Measurements from ENCODE around the gene EEIG1.

Gene EEIG1

DNA sequence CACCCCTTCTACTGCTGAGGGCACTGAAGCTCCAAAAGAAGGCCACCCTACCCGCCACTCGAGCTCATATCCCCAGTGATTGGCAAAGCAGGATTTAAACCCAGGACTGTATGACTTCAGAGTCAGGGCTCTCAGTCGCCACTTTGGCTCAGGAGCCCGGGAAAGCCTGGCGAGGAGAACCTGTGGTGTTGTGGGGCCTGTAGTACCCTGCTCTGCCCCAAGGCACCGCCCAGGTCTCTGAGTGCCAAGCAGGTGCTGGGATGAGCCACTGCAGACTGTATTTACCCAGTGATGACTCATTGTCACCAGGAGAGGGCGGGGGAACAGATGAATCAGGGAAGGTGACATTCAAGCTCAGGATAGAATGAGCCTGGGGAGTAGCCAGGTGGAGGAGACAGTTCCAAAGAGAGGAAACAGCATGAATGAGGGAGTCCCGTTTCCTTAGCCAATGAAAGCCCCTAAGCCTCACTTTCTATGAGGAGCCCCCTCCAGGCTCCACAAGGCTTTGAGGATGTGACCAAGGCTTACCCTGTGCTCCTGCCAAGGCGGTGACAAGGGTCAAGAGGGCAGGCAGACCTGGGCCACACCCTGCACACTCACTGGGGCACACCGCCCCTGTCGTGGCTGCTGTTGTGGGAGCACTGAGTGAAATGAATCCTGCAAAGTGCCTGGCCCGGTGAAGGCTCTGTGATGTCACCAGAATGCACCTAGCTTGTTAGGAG lies 25.3 kb downstream of the EEIG1 start:
- DNase-seq, result peak; percentile 59

DNA sequence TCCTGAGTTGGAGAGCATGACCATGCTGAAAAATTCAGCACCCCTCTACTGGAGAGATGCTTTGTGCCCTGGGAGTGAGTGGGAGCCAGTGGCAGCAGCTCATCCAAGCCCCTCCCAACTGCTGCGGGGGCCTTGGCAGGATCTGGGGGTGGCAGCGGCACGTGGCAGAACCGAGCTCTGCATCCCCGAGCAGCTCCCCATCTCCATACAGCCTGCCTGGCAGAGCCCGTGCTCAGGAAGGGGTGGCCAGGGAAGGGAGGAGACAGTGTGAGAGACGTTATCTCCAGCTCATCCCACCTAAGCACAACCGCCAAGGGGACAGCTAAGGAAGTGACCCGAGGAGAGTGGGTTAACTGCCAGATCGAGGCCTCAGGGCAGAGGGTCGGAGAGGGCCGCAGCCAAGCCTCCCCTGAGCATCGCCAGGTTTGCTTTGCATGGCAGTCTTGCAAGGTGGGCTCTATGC lies 25.9 kb downstream of the EEIG1 start:
- DNase-seq, result no peak

DNA sequence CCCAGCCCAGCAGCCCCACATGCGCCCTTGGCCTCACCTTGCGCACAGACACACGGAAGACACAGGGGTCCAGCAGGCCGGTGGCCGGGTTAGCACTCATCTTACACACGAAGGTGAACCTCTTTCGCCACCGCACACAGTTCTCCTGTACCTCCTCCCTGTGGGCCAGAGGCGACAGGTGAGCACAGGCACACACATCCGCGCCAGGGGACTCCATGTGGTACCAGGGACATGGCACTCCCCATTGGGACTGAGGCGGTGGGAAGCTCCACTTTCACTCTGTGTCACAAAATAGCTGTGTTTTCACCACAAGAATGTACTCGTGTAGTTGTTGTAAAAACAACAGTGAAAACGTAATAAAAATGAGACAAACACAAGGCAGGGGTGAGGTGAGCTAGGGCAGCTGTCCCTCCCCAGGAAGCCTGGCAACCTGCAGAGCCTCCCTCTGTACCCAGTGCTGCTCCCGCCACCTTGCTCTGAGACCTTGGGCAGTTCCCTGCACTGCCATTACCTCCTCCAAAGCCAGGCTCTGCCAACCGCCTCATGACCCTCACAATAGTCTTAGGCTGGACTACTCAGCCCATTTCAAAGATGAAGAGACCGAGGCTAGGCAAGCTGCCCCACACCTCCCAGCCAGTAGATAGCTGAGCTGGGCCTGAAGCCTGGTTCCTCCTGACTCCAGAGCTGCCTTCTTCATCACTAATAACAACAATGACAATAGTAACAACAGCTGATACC lies 26.9 kb downstream of the EEIG1 start:
- DNase-seq, result no peak

DNA sequence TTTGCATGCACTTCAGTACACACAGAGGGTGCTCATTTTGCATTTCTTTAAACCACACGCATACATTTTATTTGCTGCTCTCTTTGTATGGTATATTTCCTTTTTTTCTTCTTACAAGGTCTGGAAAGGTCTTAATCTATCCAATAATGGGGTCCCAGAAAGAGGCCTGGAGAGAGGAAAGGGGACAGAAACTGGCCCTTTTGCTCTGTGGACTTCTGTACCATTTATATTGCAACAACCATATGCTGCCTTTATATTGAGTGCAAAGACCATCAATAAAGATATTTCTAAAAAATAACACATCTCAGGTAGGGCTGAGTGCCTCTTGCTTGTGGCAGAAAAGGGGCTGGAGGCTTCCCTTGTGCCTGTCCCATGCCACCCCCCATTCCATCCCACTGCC lies 27.6 kb downstream of the EEIG1 start:
- DNase-seq, result no peak

DNA sequence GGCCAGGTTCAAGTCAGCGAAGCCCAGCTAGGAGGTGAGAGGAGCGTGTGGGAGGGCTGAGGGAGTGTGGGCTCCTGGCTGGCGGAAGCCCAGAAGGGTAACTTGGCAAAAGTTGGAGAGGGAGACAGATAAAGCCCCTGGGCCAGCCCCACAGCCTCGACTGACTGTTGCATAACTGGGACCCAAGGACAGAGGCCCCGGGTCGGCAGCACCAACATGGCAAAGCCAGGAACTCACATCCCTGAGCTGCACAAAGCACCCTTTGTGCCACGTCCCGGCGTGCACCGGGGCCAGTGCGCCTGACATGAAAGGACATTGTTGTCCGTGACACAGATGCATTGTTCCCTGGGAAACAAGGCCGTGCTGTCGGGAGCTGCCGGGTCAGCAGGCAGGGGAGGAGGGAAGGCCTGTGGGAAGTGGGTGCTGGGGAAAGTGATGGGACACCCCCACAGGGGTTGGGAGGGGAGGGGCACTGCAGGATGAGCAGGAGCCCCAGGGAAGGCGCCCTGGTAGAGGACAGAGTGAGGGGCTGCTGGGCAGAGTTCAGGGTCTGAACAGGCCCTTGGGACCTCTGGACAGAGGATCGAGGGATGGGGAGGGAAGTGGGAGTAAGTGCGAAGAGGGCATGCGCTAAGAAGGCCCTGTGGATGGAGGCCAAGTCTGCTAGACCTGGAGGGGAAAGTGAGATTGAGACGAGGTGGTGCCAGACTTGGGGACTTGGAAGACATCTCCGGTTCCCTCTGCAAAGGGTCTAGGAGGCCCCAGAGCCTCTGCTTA lies 30.1 kb downstream of the EEIG1 start:
- DNase-seq, result no peak

DNA sequence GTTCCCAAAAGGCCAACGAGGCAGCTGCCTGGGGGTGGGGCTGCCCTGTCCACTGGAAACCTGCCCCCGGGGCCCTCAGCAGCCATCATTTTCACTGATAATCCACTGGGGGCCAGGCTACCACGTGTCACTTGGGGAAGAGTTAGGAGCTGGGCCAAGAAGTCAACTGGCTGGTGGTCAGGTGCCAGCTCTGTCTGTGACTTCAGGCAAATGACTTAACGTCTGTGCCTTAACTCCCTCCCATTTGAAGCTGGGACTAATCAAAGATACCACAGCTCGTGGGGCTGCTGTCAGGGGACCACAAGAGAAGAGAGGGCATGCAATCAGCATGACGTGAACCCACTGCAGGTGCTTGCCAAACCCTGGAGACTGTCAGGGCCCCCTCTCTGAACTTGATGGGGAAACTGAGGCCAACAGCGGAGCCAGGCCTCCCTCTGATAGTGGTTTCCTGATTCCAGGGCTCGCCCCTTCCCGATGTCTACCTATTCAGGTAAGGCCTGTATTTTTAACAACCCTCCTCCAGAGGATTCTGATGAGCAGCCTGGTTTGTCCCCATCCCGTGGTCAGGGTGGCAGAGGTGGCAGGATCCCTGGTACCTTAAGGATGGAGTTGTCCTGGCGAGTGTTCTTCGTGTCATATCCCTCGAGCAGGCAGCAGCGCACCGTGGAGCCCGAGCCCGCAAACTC lies 30.8 kb downstream of the EEIG1 start:
- peak; percentile 84 for DNase-seq

DNA sequence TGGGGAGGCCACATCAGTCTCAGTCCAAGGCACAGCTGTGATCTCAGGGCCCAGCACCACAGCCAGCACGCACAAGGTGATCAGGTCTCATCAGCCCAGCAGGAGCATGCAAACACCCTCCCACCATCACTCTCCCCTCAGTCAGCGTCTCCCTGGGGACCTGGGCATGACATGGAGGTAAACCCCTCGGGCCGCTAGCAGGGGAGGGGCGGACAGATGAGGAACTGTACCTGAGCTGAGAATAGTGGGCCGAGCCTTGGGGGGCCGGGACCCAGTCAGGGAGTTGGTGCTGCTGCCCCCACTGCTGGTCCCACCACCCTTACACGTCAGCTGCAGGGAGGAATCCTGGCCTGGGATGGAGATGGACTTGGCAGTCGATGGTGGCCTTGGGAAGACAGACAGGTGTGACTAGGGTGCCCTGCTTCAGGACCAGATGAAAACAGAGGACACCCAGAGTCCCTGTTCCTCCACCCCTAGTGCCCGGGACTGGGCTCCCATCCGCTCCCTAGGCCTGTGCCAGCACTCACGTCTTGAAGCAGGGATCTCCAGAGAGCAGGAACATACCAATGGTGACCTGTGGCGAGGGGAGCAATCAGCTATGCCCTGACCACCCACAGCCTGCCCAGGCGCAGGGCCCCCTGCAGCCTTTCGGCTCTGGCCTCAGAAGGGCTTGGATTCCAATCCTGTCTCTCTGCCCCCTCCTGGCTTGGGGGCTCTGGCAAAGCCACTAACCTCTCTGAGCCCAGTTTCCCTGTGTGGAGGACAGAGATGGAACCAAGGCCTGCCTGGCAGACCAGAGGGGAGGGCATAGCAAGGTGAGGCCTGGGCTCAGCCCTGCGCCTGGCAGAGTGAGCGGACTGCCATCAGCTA lies 32.7 kb downstream of the EEIG1 start:
- DNase-seq, result no peak

DNA sequence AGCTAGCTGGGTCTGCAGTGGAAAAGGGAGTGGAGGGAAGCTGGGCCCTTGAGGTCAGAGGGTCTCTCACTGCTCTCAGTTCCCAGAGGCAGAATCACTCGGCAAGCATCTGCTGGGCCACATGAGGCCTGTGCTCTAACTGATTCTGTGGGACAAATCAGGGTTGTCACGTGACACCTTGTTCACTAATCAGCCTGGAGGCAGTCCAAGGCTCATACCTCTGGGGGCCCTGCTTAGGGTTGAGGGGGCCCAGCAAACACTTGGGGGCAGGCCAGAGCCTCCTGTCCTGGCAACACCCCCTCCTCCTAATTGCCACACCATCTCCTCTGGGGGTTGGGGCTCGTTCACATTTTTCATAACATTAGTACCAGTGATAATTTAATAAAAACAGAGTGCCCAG lies 34.1 kb downstream of the EEIG1 start:
- no peak for DNase-seq

DNA sequence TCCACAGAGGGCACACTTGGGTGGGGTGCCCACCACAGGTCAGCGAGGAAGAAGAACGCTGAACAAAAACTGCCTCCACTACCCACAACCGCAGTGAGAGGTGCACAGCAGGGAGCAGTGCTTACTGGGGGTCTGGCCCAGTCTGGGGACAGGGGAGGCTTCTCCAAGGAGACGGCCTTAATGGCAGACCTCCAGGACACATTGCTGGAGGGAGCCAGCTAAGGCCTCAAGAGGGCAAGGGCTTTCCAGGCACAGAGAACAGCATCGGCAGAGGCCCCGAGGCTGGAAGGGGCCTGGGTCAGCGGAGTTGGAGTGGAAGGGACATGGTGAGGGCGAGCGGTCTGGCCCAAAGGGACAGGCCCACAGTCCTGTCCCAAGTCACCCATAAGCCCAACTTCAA lies 34.8 kb downstream of the EEIG1 start:
- DNase-seq, result no peak

DNA sequence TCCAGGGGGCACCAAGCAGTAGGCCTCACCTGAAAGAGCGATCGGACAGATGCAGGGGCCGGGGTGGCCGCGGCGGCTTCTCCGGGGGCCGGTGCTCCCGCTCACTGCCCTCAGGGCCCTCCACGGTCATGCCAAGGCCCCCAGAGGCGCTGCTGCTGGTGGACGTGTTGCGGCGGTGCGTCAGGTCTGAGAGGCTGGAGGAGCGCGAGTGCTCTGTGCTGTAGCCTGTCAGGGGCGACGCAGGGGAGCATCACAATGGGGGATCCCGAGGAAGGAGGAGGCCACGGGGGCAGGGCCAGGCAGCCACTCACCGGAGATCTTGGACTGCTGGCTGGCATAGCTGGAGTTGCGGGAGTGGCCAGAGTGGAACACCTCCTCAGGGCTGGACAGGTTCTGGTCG lies 35.5 kb downstream of the EEIG1 start:
- DNase-seq, result no peak

DNA sequence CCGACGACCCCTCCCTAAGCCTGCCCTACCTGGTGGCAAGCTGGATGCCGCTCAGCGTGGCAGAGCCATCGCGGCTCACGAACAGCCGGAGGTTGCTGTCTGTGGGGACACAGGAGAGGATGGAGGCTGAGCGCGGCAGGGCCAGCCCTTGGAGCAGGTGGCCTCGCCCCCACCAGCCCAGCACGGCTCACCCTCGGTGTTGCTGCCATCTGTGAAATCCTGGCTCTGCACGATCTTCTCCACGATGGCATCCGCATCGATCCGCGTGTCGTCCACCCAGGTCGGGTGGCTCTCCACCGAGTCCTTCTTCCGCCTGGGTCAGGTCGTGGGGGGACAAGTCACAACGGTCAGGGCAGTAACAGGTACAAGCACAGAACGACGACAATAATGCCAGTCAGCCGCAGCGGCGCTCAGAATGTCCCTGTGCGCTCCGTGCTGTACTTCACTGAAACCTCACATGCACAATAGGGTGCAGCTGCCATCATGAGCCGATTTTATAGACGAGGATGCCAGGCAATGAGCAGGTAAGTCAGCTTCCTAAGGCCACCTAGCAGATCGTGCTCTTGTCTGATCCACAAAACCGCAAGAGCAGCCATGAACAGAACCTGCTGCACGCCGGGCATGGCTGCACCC lies 36.1 kb downstream of the EEIG1 start:
- no peak for DNase-seq

DNA sequence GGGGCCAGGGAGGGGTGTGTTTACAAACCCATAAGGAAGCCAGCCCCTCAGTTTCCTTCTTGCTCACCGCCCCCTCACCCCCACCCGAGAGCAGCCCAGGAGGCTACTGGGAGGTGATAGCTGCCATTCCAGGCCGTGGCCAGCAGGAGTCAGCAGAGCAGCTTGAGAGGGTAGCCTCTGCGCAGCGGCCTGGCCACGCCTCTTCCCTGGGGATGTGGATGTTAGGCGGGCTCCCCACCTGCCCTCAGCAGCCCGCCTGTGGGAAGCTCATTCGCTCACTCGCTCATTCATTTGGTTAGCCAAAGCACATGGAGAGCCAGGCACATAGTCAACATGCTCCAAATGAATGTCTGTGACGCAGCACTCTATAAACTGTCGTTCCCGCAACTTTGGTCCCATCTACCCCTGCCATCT lies 37.1 kb downstream of the EEIG1 start:
- peak; percentile 74 for DNase-seq

DNA sequence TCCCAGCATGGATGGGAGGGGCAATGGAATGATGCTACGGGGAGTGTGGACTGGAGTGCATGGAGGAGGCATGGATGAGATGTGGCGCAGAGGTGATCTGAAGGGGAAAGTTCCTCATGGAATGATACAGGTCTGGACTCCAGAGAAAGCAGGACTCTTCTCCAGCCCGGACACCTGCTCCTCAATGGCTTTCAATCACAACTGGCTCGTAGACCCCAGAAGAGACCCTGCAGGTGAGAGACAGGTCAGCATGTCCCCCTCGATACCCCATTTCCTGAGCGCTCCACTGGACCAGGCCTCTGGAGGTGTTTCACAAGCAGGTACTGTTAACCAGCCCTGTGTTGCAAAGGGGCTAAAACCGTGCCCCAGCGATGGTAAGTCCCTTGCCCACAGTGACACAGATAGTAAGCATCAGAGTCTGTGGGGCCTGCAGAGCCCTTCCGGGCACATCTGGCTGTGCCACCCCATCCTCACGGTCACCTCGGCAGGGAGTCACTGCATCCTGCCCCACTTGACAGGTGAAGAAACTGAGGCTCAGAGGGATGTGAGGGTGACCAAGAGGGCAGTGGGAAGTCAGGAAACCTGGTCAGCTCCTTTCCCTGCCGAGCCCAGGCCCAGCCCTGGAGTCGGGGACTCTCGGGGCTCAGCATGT lies 37.7 kb downstream of the EEIG1 start:
- no peak for DNase-seq

DNA sequence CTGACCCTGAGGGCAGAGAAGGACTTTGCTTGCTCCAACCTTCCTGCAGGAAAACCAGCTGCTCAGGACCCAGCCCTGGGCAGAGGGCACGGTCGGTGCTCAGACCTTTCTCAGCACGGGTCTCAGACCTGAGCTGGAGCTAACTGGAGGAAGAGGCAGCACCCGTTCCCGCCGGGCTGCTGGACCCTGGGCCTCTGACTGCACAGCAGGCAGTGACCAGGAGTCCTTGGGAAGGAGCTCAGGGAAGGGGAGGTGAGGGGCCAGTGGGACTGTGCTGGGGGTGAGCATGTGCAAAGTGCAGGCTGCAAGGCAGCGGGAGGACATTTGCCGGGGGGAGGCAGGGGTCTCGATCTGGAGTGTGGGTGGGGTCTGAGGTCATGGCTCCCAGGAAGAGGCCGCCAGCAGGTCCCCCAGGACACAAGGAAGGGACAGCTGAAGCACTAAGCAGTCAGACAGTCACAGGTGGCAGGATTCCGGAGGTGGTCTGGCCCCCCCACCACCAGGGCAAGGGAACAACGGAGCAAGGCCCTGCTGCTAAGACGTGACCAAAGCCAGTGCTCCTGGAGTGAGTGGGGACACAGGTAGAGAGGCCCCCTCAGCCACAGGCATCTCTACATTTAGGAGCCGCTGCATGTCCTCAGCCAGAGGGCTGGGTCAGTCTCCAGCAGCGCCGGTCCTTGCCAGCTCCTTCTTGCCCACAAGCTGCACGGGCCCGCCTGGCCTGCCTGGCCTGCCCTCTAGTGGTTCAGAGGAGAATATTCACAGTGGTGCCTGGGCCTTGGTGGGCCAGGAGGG lies 38.4 kb downstream of the EEIG1 start:
- DNase-seq, result peak; percentile 78

DNA sequence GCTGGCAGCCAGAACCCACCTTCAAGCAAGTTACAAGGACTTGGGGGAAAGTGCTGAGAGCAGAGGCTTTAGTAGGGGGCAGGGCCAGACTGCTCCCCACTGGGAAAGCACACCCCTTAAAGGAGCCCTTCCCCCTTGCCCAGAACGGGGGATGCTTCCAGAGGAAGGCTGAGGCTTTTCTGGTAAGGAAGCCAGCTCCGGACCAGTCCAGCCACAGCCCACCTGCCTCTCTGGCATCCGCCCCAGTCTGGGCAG lies 38.9 kb downstream of the EEIG1 start:
- DNase-seq, result no peak

DNA sequence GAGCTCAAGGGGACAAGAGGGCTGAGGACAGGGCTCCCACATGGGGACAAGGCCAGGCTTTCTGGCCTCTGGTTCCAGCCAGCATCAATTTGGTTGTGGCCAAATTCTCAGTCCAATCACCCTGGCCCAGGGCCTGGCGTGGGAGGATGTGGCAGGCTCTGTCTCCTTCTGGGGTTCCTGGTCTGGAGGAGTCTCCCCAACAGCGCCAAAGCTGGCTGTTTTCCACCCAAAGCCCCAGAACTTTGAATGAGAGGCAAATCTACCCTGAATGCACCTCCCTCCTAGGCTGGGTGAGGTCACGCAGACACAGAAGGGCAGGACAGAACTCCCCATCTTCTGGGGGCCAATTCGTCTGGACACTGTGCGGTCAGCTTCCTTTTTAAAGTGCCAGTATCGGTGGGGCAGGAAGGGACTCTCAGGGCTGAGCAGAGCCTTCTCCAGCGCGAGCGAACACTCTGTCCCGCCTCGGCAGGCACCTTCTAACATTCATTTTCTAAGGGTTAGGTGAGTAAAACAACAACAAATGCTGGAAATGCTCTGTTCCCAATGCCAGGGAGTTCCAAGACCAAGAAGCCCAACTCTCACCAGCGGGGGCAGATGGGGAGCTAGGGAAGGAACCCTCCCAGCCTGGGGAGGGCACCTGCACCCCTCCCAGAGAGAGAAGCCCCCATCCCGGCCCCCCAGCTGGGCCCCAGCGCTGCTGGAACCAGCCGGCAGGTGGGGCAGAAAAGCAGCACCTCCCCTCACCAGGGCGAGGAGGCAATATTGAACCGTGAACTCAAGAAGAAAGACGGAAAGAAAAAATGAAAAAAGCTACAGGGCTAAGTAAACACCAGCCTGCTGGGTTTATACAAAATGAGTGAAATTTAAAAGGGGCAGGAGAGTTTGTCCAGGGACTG lies 39.5 kb downstream of the EEIG1 start:
- peak; percentile 60 for DNase-seq

DNA sequence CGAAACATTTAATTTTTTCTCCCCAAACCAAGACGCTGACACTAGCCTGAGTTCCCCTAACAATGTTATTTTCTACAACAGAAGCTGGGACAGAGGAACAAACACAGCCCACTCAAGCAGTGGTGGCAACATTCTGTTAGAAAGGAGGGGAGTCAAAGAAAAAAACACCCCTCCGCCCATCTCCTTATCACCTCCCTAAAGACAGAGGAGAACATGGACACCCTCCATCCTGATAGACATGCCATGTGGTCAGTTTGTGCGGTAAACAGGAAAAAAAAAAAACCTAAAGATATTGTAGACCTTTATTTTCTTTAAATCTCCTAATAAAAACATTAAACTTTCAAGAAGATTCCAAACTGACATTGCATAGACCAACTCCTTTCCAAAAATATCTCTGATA lies 40.2 kb downstream of the EEIG1 start:
- peak; percentile 82 for DNase-seq

DNA sequence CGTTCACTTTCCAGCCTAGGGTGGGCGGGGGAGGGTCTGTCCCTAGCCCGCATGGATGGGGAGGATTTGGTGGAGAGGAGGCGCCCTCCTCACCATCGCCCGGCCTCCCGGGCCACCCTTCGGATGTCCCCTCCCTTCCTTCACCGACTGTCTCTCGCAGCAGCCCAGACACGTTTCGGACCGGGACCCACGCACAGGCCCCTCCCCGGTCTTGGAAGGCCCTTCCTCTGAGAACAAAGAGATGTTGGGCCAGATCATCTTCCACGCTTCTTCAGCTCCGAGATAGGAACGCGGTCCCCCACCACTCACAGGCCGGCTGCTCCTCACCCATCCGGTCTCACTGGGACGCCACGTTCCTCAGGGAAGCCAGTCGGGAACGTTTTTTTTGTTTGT lies 42.5 kb downstream of the EEIG1 start:
- no peak for DNase-seq

Data from hematopoietic multipotent progenitor cell treated with erythropoietin and hydrocortisone succinate and interleukin-3 and kit ligand, for 8 days (in vitro differentiated cells).